Neuronal stem cell (in vitro differentiated cells): ENCODE results near the gene ZDHHC17.

Experiments
- DNase-seq: peaks from one replicate; pipeline ENCODE4 v3.0.0-alpha.2; 2013; ENCODE audit warnings: low spot score
- H2AFZ ChIP-seq: one replicate; pipeline ENCODE4 v1.6.1; 2013; ENCODE audit warnings: mild to moderate bottlenecking, low read length, inconsistent platforms
- H2AK5ac ChIP-seq: 2 replicates; pipeline ENCODE4 v1.6.1; 2013; ENCODE audit warnings: low read depth, mild to moderate bottlenecking, inconsistent platforms, low read length, moderate library complexity, mixed read lengths
- H2BK120ac ChIP-seq: 2 replicates; pipeline ENCODE4 v1.6.1; 2013; ENCODE audit warnings: low read depth, mild to moderate bottlenecking, inconsistent platforms, low read length, moderate library complexity, mixed read lengths
- H2BK12ac ChIP-seq: one replicate; pipeline ENCODE4 v1.6.1; 2013; ENCODE audit warnings: low read length, inconsistent platforms
- H2BK15ac ChIP-seq: 2 replicates; pipeline ENCODE4 v1.6.1; 2013; ENCODE audit warnings: mild to moderate bottlenecking, low read length, inconsistent platforms, mixed read lengths
- H2BK5ac ChIP-seq: one replicate; pipeline ENCODE4 v1.6.1; 2013; ENCODE audit warnings: inconsistent platforms, mild to moderate bottlenecking, low read length, moderate library complexity
- H3K14ac ChIP-seq: one replicate; pipeline ENCODE4 v1.6.1; 2013; ENCODE audit warnings: low read length, inconsistent platforms
- H3K18ac ChIP-seq: 2 replicates; pipeline ENCODE4 v1.6.1; 2013; ENCODE audit warnings: low read length, inconsistent platforms
- H3K23ac ChIP-seq: 2 replicates; pipeline ENCODE4 v1.6.1; 2013; ENCODE audit warnings: low read depth, mild to moderate bottlenecking, mixed read lengths, low read length, inconsistent platforms; ENCODE audit not compliant: poor library complexity
- H3K27ac ChIP-seq: replicated peaks from 3 replicates; pipeline ENCODE4 v1.5.1; 2013; ENCODE audit warnings: low read length, inconsistent platforms
- H3K27me3 ChIP-seq, 3 experiments: 2 replicates each; pipeline ENCODE4 v1.6.1; 2013; ENCODE audit warnings: low read length in 3 of 3, mild to moderate bottlenecking in 2 of 3, inconsistent platforms in 1 of 3, low read depth in 1 of 3, mixed read lengths in 1 of 3, moderate library complexity in 1 of 3; ENCODE audit not compliant: control insufficient read depth in 3 of 3, insufficient read depth in 3 of 3
- H3K36me3 ChIP-seq, 2 donors: replicated peaks in 1 of 2; 2 replicates each; pipeline ENCODE4 v1.6.1; 2013; ENCODE audit warnings: low read length in 2 of 2; ENCODE audit not compliant: control insufficient read depth in 2 of 2, insufficient read depth in 2 of 2
- H3K4ac ChIP-seq: 2 replicates; pipeline ENCODE4 v1.6.1; 2013; ENCODE audit warnings: inconsistent platforms, mild to moderate bottlenecking, low read length, moderate library complexity
- H3K4me1 ChIP-seq, 2 donors: 1 replicate in 1 of 2; 2 replicates in 1 of 2; pipeline ENCODE4 v1.6.1; 2013; ENCODE audit warnings: low read length in 2 of 2, low read depth in 1 of 2; ENCODE audit not compliant: control insufficient read depth in 2 of 2, insufficient read depth in 1 of 2
- H3K4me2 ChIP-seq: one replicate; pipeline ENCODE4 v1.6.1; 2013; ENCODE audit warnings: mild to moderate bottlenecking, low read length, inconsistent platforms; ENCODE audit not compliant: insufficient read depth, poor library complexity, severe bottlenecking
- H3K4me3 ChIP-seq, 2 donors: 2 replicates each; pipeline ENCODE4 v1.5.1; 2013; ENCODE audit warnings: low read length in 2 of 2, mild to moderate bottlenecking in 2 of 2, inconsistent platforms in 1 of 2, moderate library complexity in 1 of 2
- H3K79me1 ChIP-seq: one replicate; pipeline ENCODE4 v1.6.1; 2013; ENCODE audit warnings: low read depth, mild to moderate bottlenecking, inconsistent platforms, low read length, moderate library complexity
- H3K9ac ChIP-seq: one replicate; pipeline ENCODE4 v1.6.1; 2013; ENCODE audit warnings: mild to moderate bottlenecking, low read depth, low read length, inconsistent platforms; ENCODE audit not compliant: poor library complexity
- H3K9me3 ChIP-seq, 2 donors: replicated peaks in 1 of 2; 2 replicates each; pipeline versions ENCODE3 to v1.6.1; 2013; ENCODE audit warnings: low read length in 2 of 2, mild to moderate bottlenecking in 2 of 2, inconsistent platforms in 1 of 2, low read depth in 1 of 2, mixed read lengths in 1 of 2, moderate library complexity in 1 of 2; ENCODE audit not compliant: control insufficient read depth in 2 of 2, insufficient read depth in 1 of 2
- H4K8ac ChIP-seq: one replicate; pipeline ENCODE4 v1.6.1; 2013; ENCODE audit warnings: low read depth, mild to moderate bottlenecking, inconsistent platforms, low read length, moderate library complexity
- H4K91ac ChIP-seq: one replicate; pipeline ENCODE4 v1.6.1; 2013; ENCODE audit warnings: low read length, low read depth, mild to moderate bottlenecking, inconsistent platforms; ENCODE audit not compliant: poor library complexity
- WGBS, 2 donors: extraction: QIAGEN DNeasy Blood & Tissue Kit; methylation state at CpG; one replicate each; pipeline ENCODE4 v1.1.7; 2013; ENCODE audit warnings: missing lambda C conversion rate in 2 of 2, mixed read lengths in 1 of 2; ENCODE audit not compliant: insufficient read length in 2 of 2, insufficient replicate concordance in 1 of 2; ENCODE audit errors: extremely low coverage in 2 of 2; 5-methylcytosine and 5-hydroxymethylcytosine counted together

ZDHHC17 gene

DNA sequence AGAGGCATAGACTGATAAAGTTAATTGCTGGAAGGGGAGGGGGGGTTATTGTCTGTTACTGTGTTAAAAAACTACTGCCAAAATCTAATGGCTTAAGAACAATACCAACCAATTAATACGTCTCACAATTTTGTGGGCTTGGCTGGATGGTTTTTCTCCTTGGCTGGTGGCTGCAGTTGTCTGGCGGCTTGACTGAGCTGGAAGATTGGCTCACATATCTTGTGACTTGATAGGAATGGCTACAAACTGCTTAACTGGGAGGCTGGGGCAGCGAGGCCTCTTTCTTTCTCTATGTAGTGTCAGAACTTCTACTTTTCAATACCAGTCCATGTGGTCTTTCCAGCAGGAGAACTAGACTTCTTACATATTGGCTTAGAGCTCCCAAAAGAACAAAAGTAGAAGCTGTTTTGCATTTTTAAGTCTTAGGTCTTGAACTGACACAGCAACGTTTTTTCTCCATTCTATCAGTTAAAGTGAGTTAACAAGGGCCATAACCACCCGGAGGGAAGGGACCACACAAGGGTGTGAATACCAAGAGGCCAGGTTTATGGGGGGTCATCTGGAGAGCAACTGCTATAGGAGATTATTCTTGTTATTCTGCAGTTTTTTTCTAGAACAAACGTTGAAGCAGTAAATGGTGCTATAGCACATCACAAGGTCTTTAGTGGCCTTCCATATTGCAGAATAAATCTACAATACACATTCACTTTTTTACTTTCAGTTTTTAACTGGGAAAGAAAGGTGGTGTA, 46.9 kb downstream of the ZDHHC17 start:
- H3K27me3 ChIP-seq = no peaks in the 10 kb centered on the region
- H2BK120ac ChIP-seq = no peak overlapping the region
- H2BK12ac ChIP-seq = no peak overlapping the region
- no peaks in the 10 kb centered on the region for H3K4me1 ChIP-seq
- H2AK5ac ChIP-seq = no peak overlapping the region
- H3K4me2 ChIP-seq = no peak overlapping the region
- no peak overlapping the region for H2BK15ac ChIP-seq
- no CpG with 5 or more reads among the region's 6 CpGs for WGBS, 2 donors
- no peak for DNase-seq
- H3K18ac ChIP-seq = no peak overlapping the region
- H3K36me3 ChIP-seq = peaks cover 9 to 97% of the 10 kb centered on the region in 2 donors
- H3K9me3 ChIP-seq = no peaks in the 10 kb centered on the region
- H2BK5ac ChIP-seq = no peak overlapping the region
- no peak overlapping the region for H3K4me3 ChIP-seq
- no peak overlapping the region for H3K9ac ChIP-seq
- no peak overlapping the region for H2AFZ ChIP-seq
- H3K79me1 ChIP-seq = no peaks in the 10 kb centered on the region
- no peak overlapping the region for H3K27ac ChIP-seq
- no peak overlapping the region for H3K23ac ChIP-seq
- no peak overlapping the region for H3K4ac ChIP-seq
- H4K91ac ChIP-seq = no peak overlapping the region
- no peak overlapping the region for H3K14ac ChIP-seq
- no peak overlapping the region for H4K8ac ChIP-seq

DNA sequence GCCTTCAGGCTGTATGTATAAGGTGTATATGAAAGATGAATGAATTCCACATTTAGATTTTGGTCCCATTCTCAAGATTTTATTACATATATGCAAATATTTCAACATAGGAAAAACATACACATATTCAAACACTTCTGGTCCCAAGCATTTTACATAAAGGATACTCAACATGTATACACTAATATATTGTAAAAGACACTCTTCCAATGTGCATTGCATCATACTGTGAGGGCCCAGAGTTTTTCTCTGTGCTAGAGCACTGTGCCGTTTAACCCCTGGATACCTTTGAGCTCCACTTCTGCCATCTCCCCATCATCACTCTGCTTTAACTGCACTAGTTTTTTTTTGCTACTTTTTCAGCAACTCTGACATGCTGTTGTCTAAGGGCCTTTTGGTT, 48.1 kb downstream of the ZDHHC17 start:
- Histone ChIP-seq H3K14ac (no peak overlapping the region), H4K91ac (no peak overlapping the region), H3K36me3 (peaks cover 2 to 97% of the 10 kb centered on the region in 2 donors), H3K4me2 (no peak overlapping the region), H3K23ac (no peak overlapping the region), H2BK120ac (no peak overlapping the region), H2BK5ac (no peak overlapping the region), H2AFZ (no peak overlapping the region), H2AK5ac (no peak overlapping the region), H4K8ac (no peak overlapping the region), H2BK15ac (no peak overlapping the region), H3K4me1 (no peaks in the 10 kb centered on the region), H3K79me1 (no peaks in the 10 kb centered on the region), H3K27me3 (no peaks in the 10 kb centered on the region), H3K9ac (no peak overlapping the region), H2BK12ac (no peak overlapping the region), H3K18ac (no peak overlapping the region), H3K4me3 (no peak overlapping the region), H3K9me3 (no peaks in the 10 kb centered on the region), H3K4ac (no peak overlapping the region), H3K27ac (no peak overlapping the region)
- WGBS, 2 donors = no CpG with 5 or more reads among the region's 1 CpG
- no peak for DNase-seq

DNA sequence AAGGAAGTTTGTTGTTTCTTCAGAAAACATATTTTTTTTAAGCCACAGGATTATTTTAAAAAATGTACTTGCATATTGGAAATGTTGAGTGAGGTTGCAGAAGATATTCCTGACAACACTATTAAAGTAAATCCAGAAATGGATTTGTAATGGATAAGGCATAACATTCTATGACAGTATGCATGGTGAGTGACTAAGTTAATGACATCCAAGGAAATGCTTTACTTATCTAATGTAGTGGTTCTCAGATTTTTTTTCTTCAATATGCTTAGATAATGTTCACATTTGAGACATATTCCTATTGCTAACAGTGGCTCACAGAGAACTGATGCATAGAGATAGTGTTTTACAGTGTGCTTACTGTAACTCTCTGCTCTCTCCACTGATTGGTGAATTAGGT, 49.4 kb downstream of the ZDHHC17 start:
- peaks cover 0 to under 1% of the 10 kb centered on the region in 2 donors for H3K4me1 ChIP-seq
- H4K91ac ChIP-seq = no peak overlapping the region
- no peak overlapping the region for H2BK120ac ChIP-seq
- H3K9ac ChIP-seq = no peak overlapping the region
- no peak overlapping the region for H2AFZ ChIP-seq
- no peak for DNase-seq
- no peak overlapping the region for H2AK5ac ChIP-seq
- no peak overlapping the region for H3K18ac ChIP-seq
- H3K27me3 ChIP-seq = no peaks in the 10 kb centered on the region
- H3K4me2 ChIP-seq = no peak overlapping the region
- H3K4ac ChIP-seq = no peak overlapping the region
- H3K27ac ChIP-seq = no peak overlapping the region
- H2BK15ac ChIP-seq = no peak overlapping the region
- no peak overlapping the region for H2BK12ac ChIP-seq
- no peak overlapping the region for H3K14ac ChIP-seq
- H3K4me3 ChIP-seq = no peak overlapping the region
- H3K79me1 ChIP-seq = no peaks in the 10 kb centered on the region
- H4K8ac ChIP-seq = no peak overlapping the region
- H3K23ac ChIP-seq = no peak overlapping the region
- H2BK5ac ChIP-seq = no peak overlapping the region
- H3K9me3 ChIP-seq = no peaks in the 10 kb centered on the region
- peaks cover under 1 to 94% of the 10 kb centered on the region in 2 donors for H3K36me3 ChIP-seq

DNA sequence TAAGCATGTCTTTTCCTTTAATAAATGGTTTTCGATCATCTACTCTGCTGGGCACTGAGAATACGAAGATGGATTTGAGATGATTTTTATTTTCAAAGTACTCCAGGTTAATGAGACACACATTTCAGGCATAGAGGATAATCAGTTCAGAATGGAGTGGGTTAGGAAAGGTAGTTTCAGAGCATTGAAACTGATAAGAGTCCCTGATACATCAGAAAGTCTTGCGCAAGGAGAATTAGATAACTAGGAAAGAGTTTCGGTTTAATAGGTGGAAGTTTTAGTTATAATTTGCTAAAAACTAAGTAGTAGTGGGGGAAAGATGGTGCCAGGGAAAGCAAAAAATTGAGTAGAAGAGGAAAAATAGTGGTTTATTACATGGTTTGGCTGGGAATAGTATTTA, 50.1 kb downstream of the ZDHHC17 start:
- peaks cover 0 to 94% of the 10 kb centered on the region in 2 donors for H3K36me3 ChIP-seq
- no peak overlapping the region for H3K18ac ChIP-seq

More for the DNA sequence above, 50.1 kb downstream of the ZDHHC17 start:
- no peak overlapping the region for H2BK120ac ChIP-seq
- no peak overlapping the region for H2AFZ ChIP-seq
- no peak overlapping the region for H3K4me3 ChIP-seq
- WGBS, 2 donors = 100% methylated on average over 1 of the region's 4 CpGs; no CpG with 5 or more reads in 1 of the 2 donors
- H3K79me1 ChIP-seq = no peaks in the 10 kb centered on the region
- no peak overlapping the region for H3K27ac ChIP-seq
- no peak overlapping the region for H4K91ac ChIP-seq
- no peak overlapping the region for H4K8ac ChIP-seq
- no peak overlapping the region for H3K4me2 ChIP-seq
- no peak overlapping the region for H2BK12ac ChIP-seq
- peaks cover 0 to 1% of the 10 kb centered on the region in 2 donors for H3K4me1 ChIP-seq
- no peak overlapping the region for H2AK5ac ChIP-seq
- no peak overlapping the region for H2BK5ac ChIP-seq
- H3K23ac ChIP-seq = no peak overlapping the region
- no peak overlapping the region for H3K9ac ChIP-seq
- H3K9me3 ChIP-seq = no peaks in the 10 kb centered on the region
- no peak overlapping the region for H2BK15ac ChIP-seq
- no peaks in the 10 kb centered on the region for H3K27me3 ChIP-seq
- H3K14ac ChIP-seq = no peak overlapping the region
- H3K4ac ChIP-seq = no peak overlapping the region
- DNase-seq = no peak
